Thyroid gland (tissue), 4 donors: ENCODE measurements around the gene RHOB. TPM values are rescaled to one million over a fixed set of nuclear protein-coding genes. Genes with fewer than 3 reads are reported as not detected.

ENCODE experiments used
- DNase-seq, 2 donors: peaks; one replicate each; pipeline ENCODE4 v3.0.0-alpha.2; 2019
- H3K27ac ChIP-seq, 3 donors: fragments of 200-600 bp; sonication (generic); 1 replicate in 2 of 3; 2 replicates in 1 of 3; pipeline ENCODE4 v1.5.1; 2016 to 2019; ENCODE audit warnings: mild to moderate bottlenecking in 1 of 3, moderate library complexity in 1 of 3
- H3K27me3 ChIP-seq: fragments of 200-600 bp; sonication (generic); one replicate; pipeline ENCODE4 v1.5.1; 2019
- H3K36me3 ChIP-seq, 2 donors: fragments of 200-600 bp; sonication (generic); one replicate each; pipeline ENCODE4 v1.5.1; 2016 to 2019
- H3K4me1 ChIP-seq, 2 donors: fragments of 200-600 bp; sonication (generic); one replicate each; pipeline ENCODE4 v1.5.1; 2017 to 2019
- H3K4me3 ChIP-seq, 3 donors: fragments of 200-600 bp; sonication (generic); replicated peaks in 1 of 3; 1 replicate in 2 of 3; 2 replicates in 1 of 3; pipeline ENCODE4 v1.5.1; 2016; ENCODE audit warnings: mild to moderate bottlenecking in 1 of 3
- H3K9me3 ChIP-seq: fragments of 200-600 bp; sonication (generic); one replicate; pipeline ENCODE4 v1.5.1; 2017
- CTCF ChIP-seq, 6 experiments: fragments of 200-600 bp in 3 of 6; fragments of 450-650 bp in 3 of 6; sonication (generic) in 3 of 6; IDR thresholded peaks; one replicate each; pipeline ENCODE4 v1.5.1; 2016 to 2019; ENCODE audit warnings: antibody characterized with exemption in 6 of 6, mild to moderate bottlenecking in 2 of 6, inconsistent platforms in 1 of 6, moderate library complexity in 1 of 6
- POLR2A ChIP-seq, 2 donors: fragments of 450-650 bp; IDR thresholded peaks; one replicate each; pipeline ENCODE4 v1.6.1; 2017; ENCODE audit warnings: antibody characterized with exemption in 2 of 2, mild to moderate bottlenecking in 2 of 2, moderate library complexity in 1 of 2
- WGBS, 2 donors: methylation state at CpG; one replicate each; pipeline ENCODE4 v1.1.5; 2017; 5-methylcytosine and 5-hydroxymethylcytosine counted together
- intact Hi-C: fragments of 100-400 bp; cut with DNase I; formaldehyde crosslinking; loops from one replicate; pipeline ENCODE4 v1.15.1; 2023
- small RNA-seq: library from RNA; depleted of rRNA; stranded (forward); fragments of <200 nt; gene quantifications from one replicate; pipeline ENCODE3, GENCODE V24; 2016
- total RNA-seq, 4 donors: library from RNA; depleted of rRNA; stranded (reverse); fragments of >200 nt; gene quantifications; one replicate each; pipeline ENCODE4 v1.2.3, GENCODE V29; 2016

Gene RHOB
- total RNA-seq, 4 donors from 2014 or later, result 238 to 381 (median 271) TPM

- TF ChIP-seq POLR2A (IDR thresholded peaks at IDR 0.05) (no peak), CTCF (IDR thresholded peaks at IDR 0.05) (no peak)
- DNase-seq, result no peak
- intact Hi-C loops, result no loop called here
- H3K4me1 ChIP-seq, result peaks cover 7 to 9% of the 10 kb centered on the region in 2 donors
- H3K27me3 ChIP-seq, result no peaks in the 10 kb centered on the region
- 84 to 86% methylated on average over 11 of the region's 11 CpGs for WGBS, 2 donors
- H3K4me3 ChIP-seq, result no peak overlapping the region
- no peaks in the 10 kb centered on the region for H3K36me3 ChIP-seq
- H3K9me3 ChIP-seq, result no peaks in the 10 kb centered on the region
- no peak overlapping the region for H3K27ac ChIP-seq
These were observed 50.1 kb downstream of the RHOB start for GRCh38 chr2:20496942-20497341.

Small RNAs within 50 kb of the gene (small RNA-seq; reads per million reads assigned to genes)
- gene RF00019, result not detected
- gene RNA5SP86, result not detected

Other genes with a start within 250 kb of the RHOB start
- 10 to 100 TPM; 21.9 to 28.0 (median 24.7) TPM for gene SDC1, start 221.9 kb upstream of the RHOB start, total RNA-seq
- gene PUM2, start 96.2 kb upstream of the RHOB start, total RNA-seq, result 100 to 1,000 TPM in 1 of 4 donors, 10 to 100 TPM in 3; 87.5 to 102 (median 91.8) TPM
- gene HS1BP3, start 204.0 kb downstream of the RHOB start, total RNA-seq, result 10 to 100 TPM; 30.8 to 42.7 (median 41.7) TPM
- gene GDF7, start 220.1 kb downstream of the RHOB start, total RNA-seq, result under 1 TPM; under 0.01 to 0.42 (median 0.13) TPM